GM23338 (cell line): ENCODE data around the gene CCNB1. TPM values are rescaled to one million over a fixed set of nuclear protein-coding genes. Genes with fewer than 3 reads are reported as not detected.
"Not testable (repeated sequence)": the region's sequence is repeated elsewhere in the genome, so short reads cannot be mapped to it uniquely, and the experiment has no call there.

Experiments used
- ATAC-seq: fragments of 200-7000 bp; cut with Tn5 transposase; 3 replicates; pipeline ENCODE4 v1.9.1; 2020
- DNase-seq: peaks from one replicate; pipeline ENCODE4 v3.0.0-alpha.2; 2015; ENCODE audit warnings: low spot score
- H2AFZ ChIP-seq: fragments of 200-600 bp; sonication (generic); 2 replicates; pipeline ENCODE4 v1.8.0; 2016; ENCODE audit warnings: antibody characterized with exemption, mild to moderate bottlenecking, moderate library complexity
- H3F3A ChIP-seq: fragments of 200-600 bp; sonication (generic); replicated peaks from 2 replicates; pipeline ENCODE4 v1.8.0; 2017; ENCODE audit warnings: antibody characterized with exemption, mixed run types, low read depth
- H3K27ac ChIP-seq: fragments of 200-600 bp; sonication (generic); 2 replicates; pipeline ENCODE4 v1.6.1; 2016; ENCODE audit warnings: low read depth
- H3K27me3 ChIP-seq: fragments of 200-600 bp; sonication (generic); 2 replicates; pipeline ENCODE4 v1.8.0; 2016; ENCODE audit warnings: mild to moderate bottlenecking, mixed run types, moderate library complexity; ENCODE audit not compliant: insufficient read depth
- H3K36me3 ChIP-seq: fragments of 200-600 bp; sonication (generic); 2 replicates; pipeline ENCODE4 v1.8.0; 2016; ENCODE audit warnings: mild to moderate bottlenecking; ENCODE audit not compliant: insufficient read depth
- H3K4me1 ChIP-seq: fragments of 200-600 bp; sonication (generic); 2 replicates; pipeline ENCODE4 v1.8.0; 2016; ENCODE audit warnings: mild to moderate bottlenecking, moderate library complexity; ENCODE audit not compliant: insufficient read depth
- H3K4me2 ChIP-seq: fragments of 200-600 bp; sonication (generic); 2 replicates; pipeline ENCODE4 v1.7.1; 2017; ENCODE audit warnings: mixed run types
- H3K4me3 ChIP-seq: fragments of 200-600 bp; sonication (generic); 2 replicates; pipeline ENCODE4 v1.6.1; 2016; ENCODE audit warnings: mixed run types
- H3K79me2 ChIP-seq: fragments of 200-600 bp; sonication (generic); replicated peaks from 2 replicates; pipeline ENCODE4 v1.8.0; 2017; ENCODE audit warnings: mild to moderate bottlenecking; ENCODE audit not compliant: insufficient read depth
- H3K9me2 ChIP-seq: fragments of 200-600 bp; sonication (generic); 2 replicates; pipeline ENCODE4 v1.8.0; 2017; ENCODE audit not compliant: insufficient read depth
- H4K20me1 ChIP-seq: fragments of 200-600 bp; sonication (generic); replicated peaks from 2 replicates; pipeline ENCODE4 v1.8.0; 2017; ENCODE audit warnings: mild to moderate bottlenecking; ENCODE audit not compliant: insufficient read depth
- H3K27ac Mint-ChIP-seq: 2 replicates; pipeline ENCODE4 v1.8.0; 2020; ENCODE audit warnings: inconsistent platforms, mild to moderate bottlenecking, moderate library complexity, mixed read lengths
- H3K27me3 Mint-ChIP-seq: 3 replicates; pipeline ENCODE4 v1.8.0; 2022; ENCODE audit warnings: low read depth, mild to moderate bottlenecking, moderate library complexity, mixed read lengths, inconsistent platforms; ENCODE audit not compliant: insufficient read depth, poor library complexity
- H3K36me3 Mint-ChIP-seq: 3 replicates; pipeline ENCODE4 v1.8.0; 2021; ENCODE audit warnings: low read depth, mild to moderate bottlenecking, inconsistent platforms, moderate library complexity, mixed read lengths
- H3K4me1 Mint-ChIP-seq: 3 replicates; pipeline ENCODE4 v1.8.0; 2020; ENCODE audit warnings: mild to moderate bottlenecking, inconsistent platforms, mixed read lengths
- H3K4me3 Mint-ChIP-seq: 3 replicates; pipeline ENCODE4 v1.8.0; 2021; ENCODE audit warnings: moderate library complexity, mild to moderate bottlenecking, inconsistent platforms, mixed read lengths
- H3K9me3 Mint-ChIP-seq: 3 replicates; pipeline ENCODE4 v1.8.0; 2020; ENCODE audit warnings: moderate library complexity, mild to moderate bottlenecking, inconsistent platforms, mixed read lengths
- CTCF ChIP-seq, 2 experiments: fragments of 200-600 bp in 1 of 2; sonication (generic) in 1 of 2; conservative IDR thresholded peaks; 2 replicates each; pipeline versions ENCODE4 v1.5.1 to v1.6.1; 2016 to 2017; ENCODE audit warnings: antibody characterized with exemption in 2 of 2, low read depth in 2 of 2, mild to moderate bottlenecking in 2 of 2, moderate library complexity in 1 of 2
- EZH2phosphoT487 ChIP-seq: fragments of 200-600 bp; sonication (generic); IDR thresholded peaks from one replicate; pipeline ENCODE4 v1.8.1; 2018; ENCODE audit warnings: antibody characterized with exemption; ENCODE audit not compliant: unreplicated experiment
- NANOG ChIP-seq: IDR thresholded peaks from 2 replicates; pipeline ENCODE4 v1.6.1; 2016; ENCODE audit warnings: antibody characterized with exemption, borderline replicate concordance
- ZNF462 ChIP-seq: fragments of 250-450 bp; sonication (Bioruptor Pico); IDR thresholded peaks from 2 replicates; pipeline ENCODE4 v1.5.0; 2020; ENCODE audit warnings: mild to moderate bottlenecking, moderate library complexity
- polyA plus RNA-seq: library from polyadenylated mRNA; unstranded; fragments of >200 nt; fragmentation: Nextera tagmentation; extraction: Ambion mirVana; gene quantifications from 2 replicates; pipeline ENCODE4 v1.2.1, GENCODE V29; 2016
- total RNA-seq: library from RNA; depleted of rRNA; stranded (reverse); fragments of >200 nt; shearing (Covaris generic); gene quantifications from 2 replicates; pipeline ENCODE4 v1.2.3, GENCODE V29; 2014

CCNB1 gene
- total and polyA plus RNA-seq, 2 experiments from 2014 or later, result 273 to 400 TPM

- TF ChIP-seq ZNF462, result no peak
- TF ChIP-seq EZH2phosphoT487, result no peak
- no peak for TF ChIP-seq NANOG
- no peak for TF ChIP-seq CTCF (conservative IDR thresholded peaks at IDR 0.05; ENCODE audit: low read depth in 2 of 2)
Measured at GRCh38 chr5:69219939-69220338, 53.0 kb downstream of the CCNB1 start (continued).

- not testable (repeated sequence) for DNase-seq, H3F3A ChIP-seq, H3K27ac ChIP-seq, H3K9me2 ChIP-seq, H3K4me3 ChIP-seq, H3K4me1 ChIP-seq, H3K27ac Mint-ChIP-seq, H2AFZ ChIP-seq, H3K4me3 Mint-ChIP-seq, H3K9me3 Mint-ChIP-seq, H3K4me2 ChIP-seq, ATAC-seq, H3K27me3 Mint-ChIP-seq, H3K36me3 ChIP-seq, H4K20me1 ChIP-seq, H3K4me1 Mint-ChIP-seq, H3K27me3 ChIP-seq
- peaks cover 48% of the 10 kb centered on the region for H3K79me2 ChIP-seq
- H3K36me3 Mint-ChIP-seq, result peaks cover 31% of the 10 kb centered on the region
Measured at GRCh38 chr5:69220371-69220770, 53.4 kb downstream of the CCNB1 start.

GRCh38 chr5:69220833-69221232 is 53.9 kb downstream of the CCNB1 start:
- H4K20me1 ChIP-seq, H3K4me1 ChIP-seq, H3K4me1 Mint-ChIP-seq, H3K4me3 ChIP-seq, H3K4me3 Mint-ChIP-seq, H3K9me2 ChIP-seq, H2AFZ ChIP-seq, H3F3A ChIP-seq, H3K27me3 Mint-ChIP-seq, DNase-seq, H3K27me3 ChIP-seq, ATAC-seq, H3K27ac ChIP-seq, H3K9me3 Mint-ChIP-seq, H3K27ac Mint-ChIP-seq, H3K36me3 ChIP-seq, H3K4me2 ChIP-seq: not testable (repeated sequence)
- H3K79me2 ChIP-seq, result peaks cover 48% of the 10 kb centered on the region
- peaks cover 31% of the 10 kb centered on the region for H3K36me3 Mint-ChIP-seq
